C4-2B (cell line): ENCODE results near the gene CERCAM.

Source experiments
- CTCF ChIP-seq: fragments of 450-650 bp; conservative IDR thresholded peaks from 2 replicates; pipeline ENCODE4 v1.5.1; 2017; ENCODE audit warnings: mild to moderate bottlenecking
- ZFX ChIP-seq: fragments of 450-650 bp; IDR thresholded peaks from 2 replicates; pipeline ENCODE4 v1.6.1; 2017

- TF ChIP-seq CTCF: no peak
- TF ChIP-seq ZFX: no peak
These were observed 14.9 kb upstream of the CERCAM start for GRCh38 chr9:128405780-128406171.
